LNCAP (cell line): ENCODE results near the gene CATSPERZ.

Experiments
- TF ChIP-seq, protein P1 (sequence below): fragments of 450-650 bp; IDR thresholded peaks from 2 replicates; pipeline ENCODE4 v1.5.1; 2017; ENCODE audit warnings: mild to moderate bottlenecking

CATSPERZ gene

DNA sequence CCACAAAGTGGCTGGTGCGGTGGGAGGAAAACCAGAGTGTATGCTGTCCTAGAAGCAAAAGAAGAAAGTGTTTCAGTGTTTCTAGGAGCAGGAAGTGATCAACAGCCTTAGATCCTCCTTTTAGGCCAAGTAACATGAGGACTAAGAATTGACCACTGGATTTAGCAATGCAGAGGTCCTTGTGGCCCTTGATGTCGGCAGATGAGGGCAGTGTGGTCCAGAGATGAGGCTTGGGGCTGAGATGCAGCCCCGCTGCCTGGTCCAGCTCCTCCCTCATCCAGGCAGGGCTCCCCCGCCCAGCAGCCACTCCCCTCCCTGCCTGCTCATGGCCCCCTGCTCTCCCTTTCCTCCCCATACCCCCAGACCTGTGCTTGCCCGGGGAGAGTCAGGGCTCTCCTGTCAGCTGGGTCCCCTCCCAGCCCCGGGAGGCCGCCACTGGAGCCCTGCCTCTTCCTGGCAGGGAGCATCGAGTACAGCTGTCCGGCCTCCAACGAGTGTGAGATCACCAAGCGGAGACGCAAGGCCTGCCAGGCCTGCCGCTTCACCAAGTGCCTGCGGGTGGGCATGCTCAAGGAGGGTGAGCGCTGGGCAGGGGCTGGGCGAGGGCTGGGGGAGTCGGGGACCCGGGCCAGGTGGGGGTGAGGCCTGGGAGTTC lies 13.5 kb downstream of the CATSPERZ start:
- TF ChIP-seq, protein P1, sequence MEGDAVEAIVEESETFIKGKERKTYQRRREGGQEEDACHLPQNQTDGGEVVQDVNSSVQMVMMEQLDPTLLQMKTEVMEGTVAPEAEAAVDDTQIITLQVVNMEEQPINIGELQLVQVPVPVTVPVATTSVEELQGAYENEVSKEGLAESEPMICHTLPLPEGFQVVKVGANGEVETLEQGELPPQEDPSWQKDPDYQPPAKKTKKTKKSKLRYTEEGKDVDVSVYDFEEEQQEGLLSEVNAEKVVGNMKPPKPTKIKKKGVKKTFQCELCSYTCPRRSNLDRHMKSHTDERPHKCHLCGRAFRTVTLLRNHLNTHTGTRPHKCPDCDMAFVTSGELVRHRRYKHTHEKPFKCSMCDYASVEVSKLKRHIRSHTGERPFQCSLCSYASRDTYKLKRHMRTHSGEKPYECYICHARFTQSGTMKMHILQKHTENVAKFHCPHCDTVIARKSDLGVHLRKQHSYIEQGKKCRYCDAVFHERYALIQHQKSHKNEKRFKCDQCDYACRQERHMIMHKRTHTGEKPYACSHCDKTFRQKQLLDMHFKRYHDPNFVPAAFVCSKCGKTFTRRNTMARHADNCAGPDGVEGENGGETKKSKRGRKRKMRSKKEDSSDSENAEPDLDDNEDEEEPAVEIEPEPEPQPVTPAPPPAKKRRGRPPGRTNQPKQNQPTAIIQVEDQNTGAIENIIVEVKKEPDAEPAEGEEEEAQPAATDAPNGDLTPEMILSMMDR = no peak

GRCh38 chr11:64314146-64314804 lies 14.1 kb downstream of the CATSPERZ start:
- TF ChIP-seq, protein P1 = no peak

- TF ChIP-seq, protein P1 = no peak
Measured at GRCh38 chr11:64314805-64315561, 14.8 kb downstream of the CATSPERZ start.

DNA sequence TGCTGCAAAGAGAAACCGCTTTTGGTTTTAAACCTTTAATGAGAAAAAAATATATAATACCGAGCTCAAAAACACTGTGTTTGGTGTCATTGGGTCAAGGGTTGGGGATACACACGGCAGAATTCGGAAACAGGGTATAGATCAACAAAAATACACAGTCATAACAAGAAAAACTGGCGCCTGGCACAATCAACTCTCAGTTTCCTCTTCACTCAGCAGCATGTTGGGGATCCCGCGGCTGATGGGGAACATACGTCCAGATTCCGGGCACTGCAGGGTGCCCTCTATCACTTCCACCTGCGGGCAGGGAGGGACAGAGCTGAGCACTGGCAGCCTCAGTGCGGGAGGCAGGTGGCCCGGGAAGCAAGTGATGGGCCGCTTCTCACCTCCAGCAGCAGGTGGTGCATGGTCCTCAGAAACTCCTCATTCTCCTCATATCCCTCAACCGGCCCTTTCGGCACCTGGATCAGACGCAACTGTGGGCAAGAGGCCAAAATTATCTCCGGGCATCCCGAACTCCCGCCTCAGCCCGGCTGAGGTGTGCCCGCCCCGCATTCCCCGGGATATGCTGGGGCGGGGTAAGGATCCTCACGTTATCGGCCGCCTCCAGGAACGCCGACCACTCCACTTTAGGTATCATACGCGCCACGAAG lies 16.6 kb downstream of the CATSPERZ start:
- TF ChIP-seq, protein P1 = peak; percentile 28; the same call in 1 of the 2 replicates

GRCh38 chr11:64317325-64317960 lies 17.3 kb downstream of the CATSPERZ start, which contains the start of gene TRMT112:
TSS of gene TRMT112 (minus strand) at chr11:64317559. CDS start at chr11:64317526, 33 bp downstream.
- TF ChIP-seq, protein P1 = no peak

DNA sequence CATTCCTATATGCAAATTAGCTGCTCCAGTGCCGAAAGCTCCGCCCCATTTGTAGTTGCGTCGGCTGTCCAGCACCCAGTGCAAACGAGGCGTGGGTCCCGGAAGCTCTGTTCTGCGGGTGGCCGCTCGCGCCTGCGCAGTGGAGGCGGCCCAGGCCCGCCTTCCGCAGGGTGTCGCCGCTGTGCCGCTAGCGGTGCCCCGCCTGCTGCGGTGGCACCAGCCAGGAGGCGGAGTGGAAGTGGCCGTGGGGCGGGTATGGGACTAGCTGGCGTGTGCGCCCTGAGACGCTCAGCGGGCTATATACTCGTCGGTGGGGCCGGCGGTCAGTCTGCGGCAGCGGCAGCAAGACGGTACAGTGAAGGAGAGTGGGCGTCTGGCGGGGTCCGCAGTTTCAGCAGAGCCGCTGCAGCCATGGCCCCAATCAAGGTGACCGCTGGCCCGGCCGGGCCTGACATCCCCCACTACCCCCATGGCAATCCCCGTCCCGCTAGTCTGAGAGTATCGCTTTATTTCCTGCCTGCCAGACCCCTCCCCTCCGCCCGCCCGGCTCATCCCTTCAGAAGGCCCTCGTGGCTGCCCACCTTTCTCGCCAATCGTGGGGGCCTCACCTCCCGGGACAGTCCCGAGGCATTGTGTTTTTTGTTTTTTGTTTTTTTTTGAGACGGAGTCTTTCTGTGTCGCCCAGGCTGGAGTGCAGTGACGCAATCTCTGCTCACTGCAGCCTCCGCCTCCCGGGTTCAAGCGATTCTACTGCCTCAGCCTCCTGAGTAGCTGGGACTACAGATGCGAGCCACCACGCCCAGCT lies 18.0 kb downstream of the CATSPERZ start, which contains the start of gene PRDX5:
TSS of gene PRDX5 (plus strand) at position 161 of the 805 bp plus-strand sequence. CDS start at position 256, 95 bp downstream.
- TF ChIP-seq, protein P1 = no peak; the same call in 1 of the 2 replicates
